ENCODE data around the gene CZIB. TPM values are rescaled to one million over a fixed set of nuclear protein-coding genes. Genes with fewer than 3 reads are reported as not detected.
A peak's percentile ranks its signal among the peaks of the same experiment; 100 is the strongest.
"Not testable (repeated sequence)": the region's sequence is repeated elsewhere in the genome, so short reads cannot be mapped to it uniquely, and the experiment has no call there.

CZIB gene
- total RNA-seq, 4 donors from 2014 or later: 58.8 to 103 (median 84.4) TPM

- Histone ChIP-seq H3K4me3 (no peak overlapping the region), H3K27ac (no peak overlapping the region), H3K9me3 (no peaks in the 10 kb centered on the region), H3K4me1 (no peaks in the 10 kb centered on the region), H3K36me3 (peaks cover 0 to 100% of the 10 kb centered on the region in 2 donors), H3K27me3 (no peaks in the 10 kb centered on the region)
- no peak for ATAC-seq
- 78 to 89% methylated on average over 1 of the region's 1 CpG for WGBS, 2 donors (ENCODE audit: low coverage in 1 of 2)
- TF ChIP-seq CTCF (IDR thresholded peaks at IDR 0.05) (no peak), POLR2A (IDR thresholded peaks at IDR 0.05) (no peak), POLR2AphosphoS5 (IDR thresholded peaks at IDR 0.05) (no peak), EP300 (IDR thresholded peaks at IDR 0.05) (no peak)
Observed at GRCh38 chr1:53207726-53208125, 12.7 kb downstream of the CZIB start.

GRCh38 chr1:53206735-53207379 lies 13.6 kb downstream of the CZIB start:
- TF ChIP-seq POLR2AphosphoS5 (IDR thresholded peaks at IDR 0.05): no peak
- no peak for TF ChIP-seq CTCF (IDR thresholded peaks at IDR 0.05)
- TF ChIP-seq EP300 (IDR thresholded peaks at IDR 0.05): no peak
- TF ChIP-seq POLR2A (IDR thresholded peaks at IDR 0.05): no peak
- H3K9me3 ChIP-seq: no peaks in the 10 kb centered on the region
- no peaks in the 10 kb centered on the region for H3K4me1 ChIP-seq
- no peak overlapping the region for H3K27ac ChIP-seq
- WGBS, 2 donors (ENCODE audit: low coverage in 1 of 2): 92% methylated on average over 1 of the region's 1 CpG; no CpG with 5 or more reads in 1 of the 2 donors
- H3K4me3 ChIP-seq: no peak overlapping the region
- peaks cover 6 to 100% of the 10 kb centered on the region in 2 donors for H3K36me3 ChIP-seq
- no peaks in the 10 kb centered on the region for H3K27me3 ChIP-seq
- ATAC-seq: no peak

GRCh38 chr1:53206083-53206685 lies 14.2 kb downstream of the CZIB start:
- H3K4me1 ChIP-seq, H3K27ac ChIP-seq, ATAC-seq, H3K4me3 ChIP-seq, H3K27me3 ChIP-seq, H3K9me3 ChIP-seq: not testable (repeated sequence)
- peaks cover 6 to 100% of the 10 kb centered on the region in 2 donors for H3K36me3 ChIP-seq
- 100% methylated on average over 1 to 3 of the region's 3 CpGs for WGBS, 2 donors (ENCODE audit: low coverage in 1 of 2)

GRCh38 chr1:53205496-53205895 lies 14.9 kb downstream of the CZIB start:
- WGBS, 2 donors (ENCODE audit: low coverage in 1 of 2): 100% methylated on average over 1 of the region's 1 CpG; no CpG with 5 or more reads in 1 of the 2 donors
- not testable (repeated sequence) for H3K9me3 ChIP-seq, H3K4me1 ChIP-seq, H3K4me3 ChIP-seq, ATAC-seq, H3K27me3 ChIP-seq, H3K27ac ChIP-seq
- H3K36me3 ChIP-seq: peaks cover 6 to 100% of the 10 kb centered on the region in 2 donors

GRCh38 chr1:53203466-53203865 lies 17.0 kb downstream of the CZIB start:
- peaks cover 0 to 9% (median 0%) of the 10 kb centered on the region in 3 donors for H3K4me1 ChIP-seq
- H3K27ac ChIP-seq: no peak overlapping the region
- WGBS, 2 donors (ENCODE audit: low coverage in 1 of 2): 90 to 97% methylated on average over 2 to 3 of the region's 3 CpGs
- peaks cover 6 to 79% of the 10 kb centered on the region in 2 donors for H3K36me3 ChIP-seq
- no peak overlapping the region for H3K4me3 ChIP-seq
- no peaks in the 10 kb centered on the region for H3K27me3 ChIP-seq
- TF ChIP-seq POLR2AphosphoS5 (IDR thresholded peaks at IDR 0.05): no peak
- TF ChIP-seq EP300 (IDR thresholded peaks at IDR 0.05): no peak
- no peak for TF ChIP-seq CTCF (IDR thresholded peaks at IDR 0.05)
- no peak for TF ChIP-seq POLR2A (IDR thresholded peaks at IDR 0.05)
- no peak for ATAC-seq
- H3K9me3 ChIP-seq: no peaks in the 10 kb centered on the region

- Histone ChIP-seq H3K27ac (peak overlapping the region in 3 of 4 donors; percentile 96 to 99 (median 98)), H3K36me3 (peaks cover 6 to 27% of the 10 kb centered on the region in 2 donors), H3K4me1 (peaks cover 10 to 43% (median 15%) of the 10 kb centered on the region in 3 donors), H3K9me3 (no peaks in the 10 kb centered on the region), H3K27me3 (no peaks in the 10 kb centered on the region), H3K4me3 (peak overlapping the region in 1 of 2 donors; percentile 90)
- ATAC-seq: no peak
- WGBS, 2 donors (ENCODE audit: low coverage in 1 of 2): 39 to 60% methylated on average over 4 of the region's 4 CpGs
- TF ChIP-seq EP300 (IDR thresholded peaks at IDR 0.05) (no peak), POLR2AphosphoS5 (IDR thresholded peaks at IDR 0.05) (no peak), POLR2A (IDR thresholded peaks at IDR 0.05) (no peak), CTCF (IDR thresholded peaks at IDR 0.05) (no peak)
Observed at GRCh38 chr1:53198241-53198651, 22.2 kb downstream of the CZIB start.

Measured in gastroesophageal sphincter (tissue), 4 donors.